Measurements from ENCODE around the gene KCTD2. TPM values are rescaled to one million over a fixed set of nuclear protein-coding genes. Genes with fewer than 3 reads are reported as not detected.

KCTD2 gene
- total and polyA plus RNA-seq, 2 of the 13 experiments (the other 11 are each of a cell fraction or from before 2014, with no cell fraction given): 28.3 to 32.6 TPM

- peak; percentile 11 for TF ChIP-seq ZEB1 (IDR thresholded peaks at IDR 0.05; ENCODE audit: insufficient replicate concordance, low read depth)
- TF ChIP-seq, protein P1, sequence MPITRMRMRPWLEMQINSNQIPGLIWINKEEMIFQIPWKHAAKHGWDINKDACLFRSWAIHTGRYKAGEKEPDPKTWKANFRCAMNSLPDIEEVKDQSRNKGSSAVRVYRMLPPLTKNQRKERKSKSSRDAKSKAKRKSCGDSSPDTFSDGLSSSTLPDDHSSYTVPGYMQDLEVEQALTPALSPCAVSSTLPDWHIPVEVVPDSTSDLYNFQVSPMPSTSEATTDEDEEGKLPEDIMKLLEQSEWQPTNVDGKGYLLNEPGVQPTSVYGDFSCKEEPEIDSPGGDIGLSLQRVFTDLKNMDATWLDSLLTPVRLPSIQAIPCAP (CRISPR knock-in tag; IDR thresholded peaks at IDR 0.05; ENCODE audit: low read depth): no peak
- TF ChIP-seq, protein P2, sequence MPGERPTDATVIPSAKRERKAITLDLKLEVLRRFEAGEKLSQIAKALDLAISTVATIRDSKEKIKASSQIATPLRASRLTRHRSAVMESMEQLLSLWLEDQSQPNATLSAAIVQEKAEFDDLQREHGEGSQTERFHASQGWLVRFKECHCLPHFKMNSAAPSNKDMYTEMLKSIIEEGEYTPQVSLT (CRISPR knock-in tag; IDR thresholded peaks at IDR 0.05; ENCODE audit: borderline replicate concordance, low read depth): no peak
- no peak for TF ChIP-seq TOPORS (CRISPR knock-in tag; IDR thresholded peaks at IDR 0.05)
- no peak for TF ChIP-seq HOXD1 (CRISPR knock-in tag; IDR thresholded peaks at IDR 0.05)
- TF ChIP-seq SPEN (CRISPR knock-in tag; IDR thresholded peaks at IDR 0.05; ENCODE audit: low read depth): no peak
- TF ChIP-seq POLR2G (IDR thresholded peaks at IDR 0.05; ENCODE audit: low read depth, low read length): no peak
- TF ChIP-seq GMEB2 (CRISPR knock-in tag; IDR thresholded peaks at IDR 0.05; ENCODE audit: low read depth): no peak
- TF ChIP-seq ZNF333 (CRISPR knock-in tag; IDR thresholded peaks at IDR 0.05; ENCODE audit: borderline replicate concordance): peak; percentile 84; the same call in 1 of the 2 replicates
- TF ChIP-seq POGZ (CRISPR knock-in tag; IDR thresholded peaks at IDR 0.05): 0 out of 2 replicates have a peak, but pooled peaks have one; percentile 28
- no peak for TF ChIP-seq ZFP91 (CRISPR knock-in tag; IDR thresholded peaks at IDR 0.05; ENCODE audit: borderline replicate concordance)
- TF ChIP-seq, protein P3, sequence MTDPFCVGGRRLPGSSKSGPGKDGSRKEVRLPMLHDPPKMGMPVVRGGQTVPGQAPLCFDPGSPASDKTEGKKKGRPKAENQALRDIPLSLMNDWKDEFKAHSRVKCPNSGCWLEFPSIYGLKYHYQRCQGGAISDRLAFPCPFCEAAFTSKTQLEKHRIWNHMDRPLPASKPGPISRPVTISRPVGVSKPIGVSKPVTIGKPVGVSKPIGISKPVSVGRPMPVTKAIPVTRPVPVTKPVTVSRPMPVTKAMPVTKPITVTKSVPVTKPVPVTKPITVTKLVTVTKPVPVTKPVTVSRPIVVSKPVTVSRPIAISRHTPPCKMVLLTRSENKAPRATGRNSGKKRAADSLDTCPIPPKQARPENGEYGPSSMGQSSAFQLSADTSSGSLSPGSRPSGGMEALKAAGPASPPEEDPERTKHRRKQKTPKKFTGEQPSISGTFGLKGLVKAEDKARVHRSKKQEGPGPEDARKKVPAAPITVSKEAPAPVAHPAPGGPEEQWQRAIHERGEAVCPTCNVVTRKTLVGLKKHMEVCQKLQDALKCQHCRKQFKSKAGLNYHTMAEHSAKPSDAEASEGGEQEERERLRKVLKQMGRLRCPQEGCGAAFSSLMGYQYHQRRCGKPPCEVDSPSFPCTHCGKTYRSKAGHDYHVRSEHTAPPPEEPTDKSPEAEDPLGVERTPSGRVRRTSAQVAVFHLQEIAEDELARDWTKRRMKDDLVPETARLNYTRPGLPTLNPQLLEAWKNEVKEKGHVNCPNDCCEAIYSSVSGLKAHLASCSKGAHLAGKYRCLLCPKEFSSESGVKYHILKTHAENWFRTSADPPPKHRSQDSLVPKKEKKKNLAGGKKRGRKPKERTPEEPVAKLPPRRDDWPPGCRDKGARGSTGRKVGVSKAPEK (CRISPR knock-in tag; IDR thresholded peaks at IDR 0.05; ENCODE audit: borderline replicate concordance): no peak
- TF ChIP-seq, protein P4, sequence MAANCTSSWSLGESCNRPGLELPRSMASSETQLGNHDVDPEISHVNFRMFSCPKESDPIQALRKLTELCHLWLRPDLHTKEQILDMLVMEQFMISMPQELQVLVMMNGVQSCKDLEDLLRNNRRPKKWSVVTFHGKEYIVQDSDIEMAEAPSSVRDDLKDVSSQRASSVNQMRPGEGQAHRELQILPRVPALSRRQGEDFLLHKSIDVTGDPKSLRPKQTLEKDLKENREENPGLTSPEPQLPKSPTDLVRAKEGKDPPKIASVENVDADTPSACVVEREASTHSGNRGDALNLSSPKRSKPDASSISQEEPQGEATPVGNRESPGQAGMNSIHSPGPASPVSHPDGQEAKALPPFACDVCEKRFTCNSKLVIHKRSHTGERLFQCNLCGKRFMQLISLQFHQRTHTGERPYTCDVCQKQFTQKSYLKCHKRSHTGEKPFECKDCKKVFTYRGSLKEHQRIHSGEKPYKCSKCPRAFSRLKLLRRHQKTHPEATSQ (CRISPR knock-in tag; IDR thresholded peaks at IDR 0.05; ENCODE audit: borderline replicate concordance): no peak
- TF ChIP-seq MED13 (CRISPR knock-in tag; IDR thresholded peaks at IDR 0.05): no peak
Measured at GRCh38 chr17:75110234-75110937, 63.4 kb downstream of the KCTD2 start (continued).

Measured in HepG2 (cell line).